B cell (primary cell): ENCODE data around the gene SRRM5. TPM values are rescaled to one million over a fixed set of nuclear protein-coding genes. Genes with fewer than 3 reads are reported as not detected.

ENCODE experiments used
- ATAC-seq: fragments of 200-7000 bp; cut with Tn5 transposase; one replicate; pipeline ENCODE4 v1.10.0; 2021; ENCODE audit warnings: low read depth, mild to moderate bottlenecking, moderate number of reproducible peaks, moderate library complexity
- CTCF ChIA-PET: fragments of 350-600 bp; sonication (Branson Sonifier 250); formaldehyde crosslinking; loops from one replicate; lab custom pipeline; 2021; ENCODE audit warnings: antibody characterized with exemption, inconsistent platforms; lab: Charles Lee
- POLR2A ChIA-PET: fragments of 350-600 bp; sonication (Branson Sonifier 250); formaldehyde crosslinking; loops from one replicate; lab custom pipeline; 2021; ENCODE audit warnings: antibody characterized with exemption; lab: Charles Lee
- DNase-seq: peaks from one replicate; pipeline ENCODE4 v3.0.0; 2013
- H2AFZ ChIP-seq: 2 replicates; pipeline ENCODE4 v1.6.1; 2012; ENCODE audit warnings: mild to moderate bottlenecking, low read depth, low read length; ENCODE audit not compliant: insufficient read depth, poor library complexity, severe bottlenecking
- H3K27ac ChIP-seq, 2 donors: 1 replicate in 1 of 2; 2 replicates in 1 of 2; pipeline ENCODE4 v1.5.1; 2012 to 2013; ENCODE audit warnings: low read length in 2 of 2, mild to moderate bottlenecking in 2 of 2, moderate library complexity in 1 of 2
- H3K27me3 ChIP-seq, 4 experiments: fragments of 200-600 bp in 1 of 4; sonication (generic) in 1 of 4; replicated peaks in 1 of 4; 1 replicate in 2 of 4; 2 replicates in 2 of 4; pipeline versions ENCODE4 v1.6.1 to v1.7.0; 2013 to 2016; ENCODE audit warnings: low read length in 3 of 4, mild to moderate bottlenecking in 2 of 4, mixed read lengths in 1 of 4, moderate library complexity in 1 of 4; ENCODE audit not compliant: insufficient read depth in 4 of 4, control insufficient read depth in 3 of 4; ENCODE audit errors: control extremely low read depth in 1 of 4
- H3K36me3 ChIP-seq, 2 experiments: replicated peaks in 1 of 2; 1 replicate in 1 of 2; 2 replicates in 1 of 2; pipeline versions ENCODE4 v1.6.1 to v1.7.1; 2013; ENCODE audit warnings: low read length in 1 of 2; ENCODE audit not compliant: insufficient read depth in 2 of 2, control insufficient read depth in 1 of 2; ENCODE audit errors: control extremely low read depth in 1 of 2, extremely low read depth in 1 of 2
- H3K4me1 ChIP-seq, 2 donors: fragments of 200-600 bp in 1 of 2; sonication (generic) in 1 of 2; 1 replicate in 1 of 2; 2 replicates in 1 of 2; pipeline versions ENCODE4 v1.5.1 to v1.6.1; 2013 to 2017; ENCODE audit warnings: low read length in 2 of 2; ENCODE audit not compliant: control insufficient read depth in 2 of 2, insufficient read depth in 2 of 2
- H3K4me2 ChIP-seq: replicated peaks from 2 replicates; pipeline ENCODE3; 2012; ENCODE audit warnings: mild to moderate bottlenecking, low read depth, low read length; ENCODE audit not compliant: poor library complexity, severe bottlenecking
- H3K4me3 ChIP-seq, 5 experiments: fragments of 200-600 bp in 1 of 5; sonication (generic) in 1 of 5; 1 replicate in 3 of 5; 2 replicates in 2 of 5; pipeline versions ENCODE4 v1.5.1 to v1.7.0; 2011 to 2016; ENCODE audit warnings: low read length in 4 of 5, mild to moderate bottlenecking in 4 of 5, low read depth in 2 of 5, control low read depth in 1 of 5, moderate library complexity in 1 of 5; ENCODE audit not compliant: insufficient read depth in 1 of 5; ENCODE audit errors: control extremely low read depth in 1 of 5, extremely low read depth in 1 of 5
- H3K79me2 ChIP-seq: fragments of 200-600 bp; sonication (generic); one replicate; pipeline ENCODE4 v1.6.0; 2016; ENCODE audit warnings: low read length; ENCODE audit not compliant: control insufficient read depth, insufficient read depth
- H3K9ac ChIP-seq: fragments of 200-600 bp; sonication (generic); 2 replicates; pipeline ENCODE4 v1.6.1; 2017; ENCODE audit warnings: mild to moderate bottlenecking, low read length, moderate library complexity
- H3K9me3 ChIP-seq, 3 donors: one replicate each; pipeline versions ENCODE4 v1.6.1 to v1.7.1; 2013; ENCODE audit warnings: low read length in 2 of 3; ENCODE audit not compliant: control insufficient read depth in 2 of 3, insufficient read depth in 1 of 3; ENCODE audit errors: control extremely low read depth in 1 of 3
- H4K20me1 ChIP-seq: 2 replicates; pipeline ENCODE4 v1.6.0; 2012; ENCODE audit warnings: mild to moderate bottlenecking, low read length; ENCODE audit not compliant: insufficient read depth, control insufficient read depth, poor library complexity, severe bottlenecking
- H3K27ac Mint-ChIP-seq: one replicate; pipeline ENCODE4 v1.8.0; 2021; ENCODE audit warnings: mixed read lengths
- H3K27me3 Mint-ChIP-seq: one replicate; pipeline ENCODE4 v1.8.0; 2021; ENCODE audit warnings: mixed read lengths
- H3K4me1 Mint-ChIP-seq: one replicate; pipeline ENCODE4 v1.8.0; 2021; ENCODE audit warnings: mixed read lengths
- H3K4me3 Mint-ChIP-seq: one replicate; pipeline ENCODE4 v1.8.0; 2021; ENCODE audit warnings: mixed read lengths
- H3K9me3 Mint-ChIP-seq: one replicate; pipeline ENCODE4 v1.8.0; 2022; ENCODE audit warnings: mixed read lengths; ENCODE audit not compliant: insufficient read depth
- CTCF ChIP-seq: fragments of 200-600 bp; IDR thresholded peaks from one replicate; pipeline ENCODE4 v1.8.0; 2022; ENCODE audit warnings: antibody characterized with exemption, mild to moderate bottlenecking
- EZH2 ChIP-seq: IDR thresholded peaks from 2 replicates; pipeline ENCODE4 v1.6.1; 2012; ENCODE audit warnings: borderline replicate concordance, low read depth, mild to moderate bottlenecking, moderate library complexity, low read length; ENCODE audit not compliant: insufficient read depth, poor library complexity, severe bottlenecking
- WGBS: methylation state at CpG from one replicate; pipeline ENCODE4 v1.1.5; 2013; ENCODE audit warnings: missing lambda C conversion rate; ENCODE audit not compliant: insufficient coverage; 5-methylcytosine and 5-hydroxymethylcytosine counted together
- intact Hi-C: fragments of 100-400 bp; cut with micrococcal nuclease; formaldehyde crosslinking; loops from one replicate; pipeline ENCODE4 v1.10.0; 2022
- polyA plus RNA-seq: library from polyadenylated mRNA; depleted of rRNA; stranded (reverse); fragments of >200 nt; gene quantifications from 2 replicates; pipeline ENCODE4 v1.2.3, GENCODE V29; 2012
- total RNA-seq, 2 donors: library from RNA; stranded (reverse); fragments of 120-200 nt in 1 of 2; gene quantifications; 1 replicate in 1 of 2; 2 replicates in 1 of 2; pipeline versions ENCODE4 v1.2.3 to v1.2.4, GENCODE V29; 2013 to 2022

SRRM5 gene
- total and polyA plus RNA-seq, 2 donors (not counting 1 experiment from before 2014, with no cell fraction given), result 0.64 to 1.4 TPM

- Mint-ChIP-seq H3K27ac (peak within 1 kb of the TSS; percentile 99), H3K4me3 (peak within 1 kb of the TSS; percentile 98), H3K9me3 (no peaks in the 10 kb centered on the region), H3K27me3 (no peaks in the 10 kb centered on the region), H3K4me1 (peaks cover 43% of the 10 kb centered on the region)
- peak; percentile 100 for DNase-seq
- intact Hi-C loops, result loop anchor here (1.0 kb wide), 7 partner anchors 21 to 158 kb away; partner anchors contain the start of genes PINLYP, SMG9, XRCC1 and ZNF428
- TF ChIP-seq CTCF, result no peak
- TF ChIP-seq EZH2, result no peak
- H3K4me2 ChIP-seq, result peak within 1 kb of the TSS; percentile 79
- peaks cover 5% of the 10 kb centered on the region for H4K20me1 ChIP-seq
- H3K4me1 ChIP-seq, result peaks cover 16 to 38% of the 10 kb centered on the region in 2 donors
- ATAC-seq, result peak; percentile 88
- WGBS, result under 1% methylated on average over 59 of the region's 60 CpGs
- H3K27me3 ChIP-seq, result no peaks in the 10 kb centered on the region
- POLR2A ChIA-PET, result interaction anchor here (0.8 to 2.2 kb wide), 6 partner anchors 10 to 41 kb away, joined by 3 to 15 read pairs (median 3); partner anchors contain the start of genes PINLYP and XRCC1
- H3K27ac ChIP-seq, result peak within 1 kb of the TSS; percentile 95 to 97
- peak within 1 kb of the TSS; percentile 74 for H3K9ac ChIP-seq
- peaks cover 61% of the 10 kb centered on the region for H3K79me2 ChIP-seq
- CTCF ChIA-PET, result interaction anchor here (0.7 to 7.5 kb wide), 16 partner anchors 19 to 164 kb away, joined by 3 to 126 read pairs (median 4); partner anchors contain the start of genes PINLYP and XRCC1
- H2AFZ ChIP-seq, result peak within 1 kb of the TSS; percentile 87
- peaks cover 0 to 34% of the 10 kb centered on the region in 2 experiments for H3K36me3 ChIP-seq
- peak within 1 kb of the TSS; percentile 61 to 88 (median 73) for H3K4me3 ChIP-seq
- H3K9me3 ChIP-seq, result no peaks in the 10 kb centered on the region
These were observed 15.7 kb upstream of the SRRM5 start, which contains the start of the genes IRGQ and ZNF576 for GRCh38 chr19:43595999-43596841. Gene IRGQ, minus strand, starts transcription at chr19:43596134. Its CDS starts 796 bp downstream, at chr19:43595338. Gene ZNF576, plus strand, starts transcription at chr19:43596595. Its CDS starts 514 bp downstream, at chr19:43597109.
